Naive thymus-derived CD4-positive, alpha-beta T cell (primary cell): ENCODE results near the gene AKAP17A. TPM values are rescaled to one million over a fixed set of nuclear protein-coding genes. Genes with fewer than 3 reads are reported as not detected.

Experiments
- ATAC-seq: fragments of 150-1000 bp; cut with Tn5 transposase; 2 replicates; pipeline ENCODE4 v1.10.0; 2021; ENCODE audit warnings: mild to moderate bottlenecking, moderate library complexity
- CTCF ChIA-PET: fragments of 350-600 bp; sonication (Branson Sonifier 250); formaldehyde crosslinking; loops from one replicate; lab custom pipeline; 2021; ENCODE audit warnings: antibody characterized with exemption; lab: Charles Lee
- POLR2A ChIA-PET: fragments of 350-600 bp; sonication (Branson Sonifier 250); formaldehyde crosslinking; loops from one replicate; lab custom pipeline; 2021; ENCODE audit warnings: antibody characterized with exemption, inconsistent platforms; lab: Charles Lee
- DNase-seq, 9 donors: peaks; one replicate each; pipeline versions ENCODE4 v3.0.0 to v3.0.0-alpha.2; 2020 to 2022; ENCODE audit warnings: mixed read lengths in 1 of 9
- H3K27ac ChIP-seq: one replicate; pipeline ENCODE4 v1.7.0; 2013; ENCODE audit warnings: mild to moderate bottlenecking, low read depth, low read length, moderate library complexity
- H3K27me3 ChIP-seq, 2 donors: one replicate each; pipeline ENCODE4 v1.7.0; 2013; ENCODE audit warnings: low read length in 2 of 2, mild to moderate bottlenecking in 2 of 2, moderate library complexity in 2 of 2; ENCODE audit not compliant: control insufficient read depth in 2 of 2, insufficient read depth in 2 of 2
- H3K36me3 ChIP-seq, 3 experiments: 1 replicate in 2 of 3; 2 replicates in 1 of 3; pipeline ENCODE4 v1.7.0; 2013; ENCODE audit warnings: low read length in 3 of 3, mild to moderate bottlenecking in 3 of 3, moderate library complexity in 1 of 3; ENCODE audit not compliant: insufficient read depth in 3 of 3, control insufficient read depth in 2 of 3
- H3K4me1 ChIP-seq, 2 donors: one replicate each; pipeline ENCODE4 v1.7.0; 2013; ENCODE audit warnings: low read length in 2 of 2, mild to moderate bottlenecking in 2 of 2, moderate library complexity in 1 of 2; ENCODE audit not compliant: control insufficient read depth in 2 of 2, insufficient read depth in 2 of 2
- H3K4me3 ChIP-seq: 2 replicates; pipeline ENCODE4 v1.7.0; 2013; ENCODE audit warnings: mild to moderate bottlenecking, low read length
- H3K9me3 ChIP-seq, 3 experiments: 1 replicate in 2 of 3; 2 replicates in 1 of 3; pipeline ENCODE4 v1.7.0; 2013; ENCODE audit warnings: low read length in 3 of 3; ENCODE audit not compliant: control insufficient read depth in 2 of 3
- H3K27ac Mint-ChIP-seq, 9 donors: one replicate each; pipeline ENCODE4 v1.8.0; 2020 to 2022; ENCODE audit warnings: mixed read lengths in 9 of 9, mild to moderate bottlenecking in 8 of 9, moderate library complexity in 5 of 9, inconsistent platforms in 2 of 9
- H3K27me3 Mint-ChIP-seq, 5 donors: one replicate each; pipeline ENCODE4 v1.8.0; 2021 to 2022; ENCODE audit warnings: mixed read lengths in 5 of 5, mild to moderate bottlenecking in 1 of 5
- H3K36me3 Mint-ChIP-seq, 5 donors: one replicate each; pipeline ENCODE4 v1.8.0; 2020 to 2022; ENCODE audit warnings: mixed read lengths in 5 of 5, mild to moderate bottlenecking in 3 of 5, inconsistent platforms in 1 of 5
- H3K4me1 Mint-ChIP-seq, 7 donors: one replicate each; pipeline ENCODE4 v1.8.0; 2020 to 2022; ENCODE audit warnings: mixed read lengths in 7 of 7, mild to moderate bottlenecking in 3 of 7, inconsistent platforms in 1 of 7
- H3K4me3 Mint-ChIP-seq, 10 donors: one replicate each; pipeline ENCODE4 v1.8.0; 2020 to 2022; ENCODE audit warnings: mild to moderate bottlenecking in 10 of 10, mixed read lengths in 10 of 10, moderate library complexity in 6 of 10, inconsistent platforms in 2 of 10
- H3K9me3 Mint-ChIP-seq, 11 donors: one replicate each; pipeline ENCODE4 v1.8.0; 2020 to 2022; ENCODE audit warnings: mixed read lengths in 11 of 11, mild to moderate bottlenecking in 4 of 11, inconsistent platforms in 1 of 11, moderate library complexity in 1 of 11
- intact Hi-C, 2 donors: fragments of 100-400 bp; cut with micrococcal nuclease; formaldehyde crosslinking; loops; one replicate each; pipeline ENCODE4 v1.15.1; 2023
- polyA plus RNA-seq, 2 donors: library from polyadenylated mRNA; unstranded; fragments of 300-500 nt; fragmentation: Illumina TruSeq; gene quantifications; one replicate each; pipeline ENCODE4 v1.2.3, GENCODE V29; 2021
- total RNA-seq, 6 experiments: library from RNA in 5 of 6; stranded (reverse) in 5 of 6; gene quantifications; 1 replicate in 5 of 6; 2 replicates in 1 of 6; pipeline ENCODE4 v1.2.3 and lab custom pipeline; 2021 to 2026

The AKAP17A gene
- total and polyA plus RNA-seq, 7 experiments from 2014 or later = 19.2 to 165 (median 119) TPM

DNA sequence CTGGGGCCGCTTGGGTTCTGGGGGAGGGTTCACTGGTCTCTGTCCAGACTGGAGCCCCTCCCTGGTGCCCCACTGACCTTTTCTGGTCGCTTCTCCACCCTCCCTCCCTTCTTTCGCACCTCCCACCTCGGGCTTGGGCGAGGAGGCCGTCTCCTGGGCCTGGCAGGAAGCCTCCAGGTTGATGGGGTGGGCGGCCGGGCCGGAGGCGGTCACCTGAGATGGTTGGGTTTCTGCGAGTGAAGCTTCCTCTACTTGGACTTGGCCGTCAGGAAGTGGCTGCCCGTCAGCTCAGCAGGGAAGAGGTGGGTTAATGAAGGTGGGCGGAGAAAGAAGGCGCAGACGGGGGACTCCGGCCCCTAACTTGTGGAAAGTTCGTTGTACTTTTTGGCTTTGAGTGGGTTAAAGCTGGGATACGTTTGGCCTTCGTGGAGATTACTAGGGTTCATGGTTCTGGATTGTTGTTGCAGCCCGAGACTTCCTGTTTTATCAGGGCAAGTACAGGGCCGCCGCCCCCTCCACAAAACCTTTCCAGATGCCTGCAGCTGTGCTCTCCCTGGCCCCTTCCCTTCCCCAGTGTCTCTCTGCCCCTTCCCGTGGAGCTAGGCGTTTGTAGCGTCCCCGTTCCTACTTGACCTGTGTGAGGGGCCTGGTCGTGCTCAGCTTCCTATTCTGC, 1.2 kb downstream of the AKAP17A start:
- H3K4me1 ChIP-seq = peaks cover 7 to 10% of the 10 kb centered on the region in 2 donors
- ChIA-PET CTCF (no interaction called here), POLR2A (no interaction called here)
- no peaks in the 10 kb centered on the region for H3K27me3 ChIP-seq
- peaks cover 5 to 43% (median 27%) of the 10 kb centered on the region in 7 donors for H3K4me1 Mint-ChIP-seq
- H3K4me3 ChIP-seq = peak overlapping the region; percentile 76
- H3K36me3 ChIP-seq = peaks cover 24 to 52% (median 30%) of the 10 kb centered on the region in 3 experiments
- H3K27me3 Mint-ChIP-seq = no peaks in the 10 kb centered on the region
- peak in 1 of 9 donors; percentile 53 for DNase-seq
- peaks cover 0 to 2% (median 0%) of the 10 kb centered on the region in 11 donors for H3K9me3 Mint-ChIP-seq
- H3K9me3 ChIP-seq = no peaks in the 10 kb centered on the region
- peaks cover 0 to 27% (median 12%) of the 10 kb centered on the region in 5 donors for H3K36me3 Mint-ChIP-seq
- peak overlapping the region; percentile 82 to 95 (median 92) for H3K27ac Mint-ChIP-seq
- peak overlapping the region; percentile 85 to 97 (median 91) for H3K4me3 Mint-ChIP-seq
- ATAC-seq = no peak
- intact Hi-C loops = loop anchor here in 1 of 2 donors (2.0 to 5.0 kb wide), 3 partner anchors 345 to 1275 kb away; partner anchors contain the start of gene GTPBP6
- peak overlapping the region; percentile 91 for H3K27ac ChIP-seq

DNA sequence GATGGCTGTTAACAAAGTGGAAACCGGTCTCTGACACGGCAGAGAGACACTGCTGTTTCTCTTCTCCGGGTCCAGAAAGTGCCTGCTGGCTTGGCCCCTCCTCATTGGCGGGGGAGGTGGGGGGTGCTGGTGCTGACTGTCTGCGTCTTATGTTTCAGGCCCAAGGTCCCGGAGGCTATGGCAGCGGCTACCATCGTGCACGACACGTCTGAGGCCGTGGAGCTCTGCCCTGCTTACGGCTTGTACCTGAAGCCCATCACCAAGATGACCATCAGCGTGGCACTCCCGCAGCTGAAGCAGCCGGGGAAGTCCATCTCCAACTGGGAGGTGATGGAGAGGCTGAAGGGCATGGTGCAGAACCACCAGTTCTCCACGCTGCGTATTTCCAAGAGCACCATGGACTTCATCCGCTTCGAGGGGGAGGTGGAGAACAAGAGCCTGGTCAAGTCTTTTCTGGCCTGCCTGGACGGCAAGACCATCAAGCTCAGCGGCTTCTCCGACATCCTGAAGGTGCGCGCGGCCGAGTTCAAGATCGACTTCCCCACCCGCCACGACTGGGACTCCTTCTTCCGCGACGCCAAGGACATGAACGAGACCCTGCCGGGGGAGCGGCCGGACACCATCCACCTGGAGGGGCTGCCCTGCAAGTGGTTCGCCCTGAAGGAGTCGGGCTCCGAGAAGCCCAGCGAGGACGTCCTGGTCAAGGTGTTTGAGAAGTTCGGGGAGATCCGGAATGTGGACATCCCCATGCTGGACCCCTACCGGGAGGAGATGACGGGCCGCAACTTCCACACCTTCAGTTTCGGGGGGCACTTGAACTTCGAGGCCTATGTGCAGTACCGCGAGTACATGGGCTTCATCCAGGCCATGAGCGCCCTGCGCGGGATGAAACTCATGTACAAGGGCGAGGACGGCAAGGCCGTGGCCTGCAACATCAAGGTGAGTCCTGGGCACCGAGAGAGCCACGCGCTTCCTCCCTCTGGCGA, 2.2 kb downstream of the AKAP17A start:
- Histone ChIP-seq H3K9me3 (no peaks in the 10 kb centered on the region), H3K36me3 (peaks cover 24 to 61% (median 36%) of the 10 kb centered on the region in 3 experiments), H3K4me3 (peak overlapping the region; percentile 76), H3K4me1 (peaks cover 7 to 10% of the 10 kb centered on the region in 2 donors), H3K27me3 (no peaks in the 10 kb centered on the region), H3K27ac (peak overlapping the region; percentile 91)
- CTCF ChIA-PET = no interaction called here
- ATAC-seq = no peak
- H3K9me3 Mint-ChIP-seq = peaks cover 0 to 2% (median 0%) of the 10 kb centered on the region in 11 donors
- intact Hi-C loops = loop anchor here in 1 of 2 donors (2.0 to 5.0 kb wide), 3 partner anchors 346 to 1276 kb away; partner anchors contain the start of gene GTPBP6
- peak overlapping the region; percentile 85 to 97 (median 91) for H3K4me3 Mint-ChIP-seq
- H3K27ac Mint-ChIP-seq = peak overlapping the region; percentile 82 to 95 (median 89)
- peaks cover 5 to 43% (median 27%) of the 10 kb centered on the region in 7 donors for H3K4me1 Mint-ChIP-seq
- no peak for DNase-seq
- H3K27me3 Mint-ChIP-seq = no peaks in the 10 kb centered on the region
- POLR2A ChIA-PET = no interaction called here
- H3K36me3 Mint-ChIP-seq = peaks cover 0 to 28% (median 16%) of the 10 kb centered on the region in 5 donors

DNA sequence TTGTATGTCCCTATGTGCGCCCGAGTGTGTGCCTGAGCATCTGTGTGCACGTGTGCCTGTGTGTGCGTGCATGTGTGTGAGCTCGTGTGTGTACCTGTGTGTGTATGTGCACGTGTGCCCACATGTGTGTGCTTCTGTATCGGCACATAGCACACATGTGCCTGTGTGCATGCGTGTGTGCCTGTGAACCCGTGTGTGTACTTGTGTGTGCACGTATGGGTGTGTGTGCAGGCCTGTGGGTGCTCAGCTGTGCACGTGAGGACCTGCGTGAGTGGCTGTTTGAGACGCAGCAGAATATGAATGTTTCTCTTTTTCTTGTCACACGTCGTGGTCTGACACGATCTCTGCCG, 4.3 kb downstream of the AKAP17A start:
- Mint-ChIP-seq H3K27me3 (no peaks in the 10 kb centered on the region), H3K4me1 (peaks cover 5 to 36% (median 27%) of the 10 kb centered on the region in 7 donors), H3K4me3 (peak overlapping the region in 4 of 10 donors; percentile 44 to 80 (median 55)), H3K27ac (peak overlapping the region in 3 of 9 donors; percentile 28 to 75 (median 51)), H3K36me3 (peaks cover 0 to 34% (median 23%) of the 10 kb centered on the region in 5 donors), H3K9me3 (peaks cover 0 to 2% (median 0%) of the 10 kb centered on the region in 11 donors)
- ATAC-seq (no peak), DNase-seq (no peak)
- POLR2A ChIA-PET = no interaction called here
- Histone ChIP-seq H3K27me3 (no peaks in the 10 kb centered on the region), H3K36me3 (peaks cover 24 to 83% (median 40%) of the 10 kb centered on the region in 3 experiments), H3K4me1 (peaks cover 7 to 10% of the 10 kb centered on the region in 2 donors), H3K4me3 (no peak overlapping the region), H3K9me3 (no peaks in the 10 kb centered on the region), H3K27ac (no peak overlapping the region)
- CTCF ChIA-PET = no interaction called here
- intact Hi-C loops = no loop called here

DNA sequence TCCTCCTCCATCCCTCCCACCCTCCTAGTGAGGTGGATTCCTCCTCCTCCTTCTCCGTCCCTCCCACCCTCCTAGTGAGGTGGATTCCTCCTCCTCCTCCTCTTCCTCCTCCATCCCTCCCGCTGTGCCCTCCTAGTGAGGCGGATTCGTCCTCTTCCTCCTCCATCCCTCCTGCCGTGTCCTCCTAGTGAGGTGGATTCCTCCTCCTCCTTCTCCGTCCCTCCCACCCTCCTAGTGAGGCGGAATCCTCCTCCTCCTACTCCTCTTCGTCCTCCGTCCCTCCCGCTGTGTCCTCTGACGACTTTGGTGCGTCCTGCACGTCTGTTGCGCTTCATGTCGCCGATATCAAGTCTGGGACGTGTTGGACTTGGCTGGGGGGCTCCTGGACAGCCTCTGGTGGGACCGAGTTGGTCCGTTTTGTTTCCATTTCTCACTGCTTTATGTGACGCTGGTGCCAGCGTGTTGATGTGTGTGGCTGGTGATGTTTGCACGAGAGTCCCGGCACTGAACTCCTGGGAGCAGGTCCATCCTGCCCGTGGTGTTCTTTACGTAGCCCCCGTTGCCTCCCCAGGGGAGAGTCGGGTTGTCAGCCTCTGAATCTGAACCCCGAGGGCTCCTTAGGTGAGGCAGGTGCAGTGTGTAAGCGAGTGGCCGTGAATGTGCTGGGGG, 5.4 kb downstream of the AKAP17A start:
- ChIA-PET POLR2A (no interaction called here), CTCF (no interaction called here)
- Mint-ChIP-seq H3K27me3 (no peaks in the 10 kb centered on the region), H3K9me3 (peaks cover 0 to 2% (median 0%) of the 10 kb centered on the region in 11 donors), H3K36me3 (peaks cover 0 to 39% (median 27%) of the 10 kb centered on the region in 5 donors), H3K27ac (peak overlapping the region in 3 of 9 donors; percentile 22 to 62 (median 60)), H3K4me1 (peaks cover 5 to 36% (median 27%) of the 10 kb centered on the region in 7 donors), H3K4me3 (no peak overlapping the region)
- H3K4me1 ChIP-seq = peaks cover 7% of the 10 kb centered on the region in 2 donors
- DNase-seq (no peak), ATAC-seq (no peak)
- intact Hi-C loops = no loop called here
- peaks cover 24 to 93% (median 42%) of the 10 kb centered on the region in 3 experiments for H3K36me3 ChIP-seq
- H3K9me3 ChIP-seq = peaks cover 0 to 2% (median 0%) of the 10 kb centered on the region in 3 experiments
- no peak overlapping the region for H3K27ac ChIP-seq
- H3K4me3 ChIP-seq = no peak overlapping the region
- no peaks in the 10 kb centered on the region for H3K27me3 ChIP-seq

GRCh38 chrX:1597345-1598020, 6.1 kb downstream of the AKAP17A start:
- H3K4me3 Mint-ChIP-seq = no peak overlapping the region
- Histone ChIP-seq H3K36me3 (peaks cover 31 to 93% (median 49%) of the 10 kb centered on the region in 3 experiments), H3K4me1 (peaks cover 7% of the 10 kb centered on the region in 2 donors), H3K4me3 (no peak overlapping the region), H3K27me3 (no peaks in the 10 kb centered on the region), H3K27ac (no peak overlapping the region), H3K9me3 (peaks cover 0 to 3% (median 0%) of the 10 kb centered on the region in 3 experiments)
- H3K36me3 Mint-ChIP-seq = peaks cover 0 to 45% (median 34%) of the 10 kb centered on the region in 5 donors
- peaks cover 0 to 2% (median 0%) of the 10 kb centered on the region in 11 donors for H3K9me3 Mint-ChIP-seq
- ATAC-seq (no peak), DNase-seq (no peak)
- peak overlapping the region in 1 of 9 donors; percentile 60 for H3K27ac Mint-ChIP-seq
- intact Hi-C loops = no loop called here
- H3K4me1 Mint-ChIP-seq = peaks cover 5 to 35% (median 26%) of the 10 kb centered on the region in 7 donors
- no peaks in the 10 kb centered on the region for H3K27me3 Mint-ChIP-seq
- CTCF ChIA-PET = no interaction called here
- POLR2A ChIA-PET = no interaction called here
